A549 (cell line): ENCODE results near the gene TBCA. TPM values are rescaled to one million over a fixed set of nuclear protein-coding genes. Genes with fewer than 3 reads are reported as not detected.
"Not testable (repeated sequence)": the region's sequence is repeated elsewhere in the genome, so short reads cannot be mapped to it uniquely, and the experiment has no call there.

Experiments used
- ATAC-seq, 2 experiments: fragments of 200-7000 bp in 1 of 2; fragments of >200 bp in 1 of 2; cut with Nextera tagmentation in 1 of 2; cut with Tn5 transposase in 1 of 2; 3 replicates each; pipeline versions ENCODE4 v1.8.0 to v1.9.1; 2018 to 2020; ENCODE audit warnings: mild to moderate bottlenecking in 1 of 2, moderate library complexity in 1 of 2
- CTCF ChIA-PET: fragments of 300-600 bp; sonication (Branson Sonifier 250); formaldehyde crosslinking; extraction: SDS; loops from one replicate; lab custom pipeline; 2021; ENCODE audit warnings: antibody characterized with exemption, inconsistent platforms; lab: Yijun Ruan, JAX
- POLR2A ChIA-PET: fragments of 350-600 bp; formaldehyde crosslinking; extraction: SDS; loops from one replicate; lab custom pipeline; 2021; ENCODE audit warnings: antibody characterized with exemption, inconsistent platforms; lab: Yijun Ruan, JAX
- DNase-seq, 2 experiments: peaks; one replicate each; pipeline versions ENCODE4 v3.0.0 to v3.0.0-alpha.2; 2011 to 2016; ENCODE audit warnings: low read depth in 1 of 2, low spot score in 1 of 2
- FAIRE-seq: peaks from 2 replicates; lab custom pipeline; 2011; peaks lifted over from hg19 to GRCh38; lab: Jason Lieb, UNC
- H3K27ac ChIP-seq, 2 experiments: fragments of >200 bp; sonication (Bioruptor Twin); formaldehyde crosslinking; 3 replicates each; pipeline ENCODE4 v1.5.1; 2016 to 2017
- H3K4me1 ChIP-seq: fragments of >200 bp; sonication (Bioruptor Twin); formaldehyde crosslinking; 3 replicates; pipeline ENCODE4 v1.6.1; 2016
- H3K4me2 ChIP-seq: fragments of >200 bp; sonication (Bioruptor Twin); formaldehyde crosslinking; 3 replicates; pipeline ENCODE4 v1.6.1; 2016
- H3K4me3 ChIP-seq: fragments of >200 bp; sonication (Bioruptor Twin); formaldehyde crosslinking; 3 replicates; pipeline ENCODE4 v1.5.1; 2016
- H3K9me3 ChIP-seq: fragments of >200 bp; sonication (Bioruptor Twin); formaldehyde crosslinking; 3 replicates; pipeline ENCODE4 v1.6.1; 2016
- CBX2 ChIP-seq: fragments of 200-600 bp; sonication (generic); IDR thresholded peaks from 2 replicates; pipeline ENCODE4 v1.6.1; 2016; ENCODE audit warnings: low read depth, mild to moderate bottlenecking, borderline replicate concordance
- CHD2 ChIP-seq: fragments of 150-350 bp; IDR thresholded peaks from 2 replicates; pipeline ENCODE4 v1.6.1; 2014; ENCODE audit warnings: low read length; ENCODE audit not compliant: partially characterized antibody
- E2F6 ChIP-seq: IDR thresholded peaks from 2 replicates; pipeline ENCODE4 v1.6.1; 2012; ENCODE audit warnings: low read depth, borderline replicate concordance
- EHF ChIP-seq: fragments of 250-450 bp; sonication (Bioruptor Pico); IDR thresholded peaks from 2 replicates; pipeline ENCODE4 v1.5.0; 2020; ENCODE audit warnings: mild to moderate bottlenecking
- EHMT2 ChIP-seq: fragments of 200-600 bp; sonication (generic); IDR thresholded peaks from 2 replicates; pipeline ENCODE4 v1.6.1; 2016; ENCODE audit warnings: antibody characterized with exemption, low read depth, mild to moderate bottlenecking, moderate library complexity
- FOSB ChIP-seq: fragments of 250-450 bp; sonication (Bioruptor Pico); IDR thresholded peaks from 2 replicates; pipeline ENCODE4 v1.5.0; 2020; ENCODE audit warnings: mild to moderate bottlenecking, moderate library complexity
- FOSL2 ChIP-seq, 2 experiments: fragments of 450-650 bp in 1 of 2; fragments of >200 bp in 1 of 2; sonication (Bioruptor Twin) in 1 of 2; formaldehyde crosslinking; IDR thresholded peaks; 2 replicates each; pipeline versions ENCODE4 v1.5.0 to v1.6.1; 2016 to 2020; ENCODE audit warnings: mild to moderate bottlenecking in 1 of 2, moderate library complexity in 1 of 2
- FOXS1 ChIP-seq: fragments of 250-450 bp; sonication (Bioruptor Pico); IDR thresholded peaks from 2 replicates; pipeline ENCODE4 v1.5.0; 2020; ENCODE audit warnings: mild to moderate bottlenecking, moderate library complexity
- HDAC2 ChIP-seq: fragments of 200-600 bp; sonication (generic); IDR thresholded peaks from 2 replicates; pipeline ENCODE4 v1.6.1; 2016
- HEYL ChIP-seq: fragments of 250-450 bp; sonication (Bioruptor Pico); IDR thresholded peaks from 2 replicates; pipeline ENCODE4 v1.8.0; 2021; ENCODE audit warnings: mild to moderate bottlenecking, moderate library complexity
- HOXB13 ChIP-seq: fragments of 250-450 bp; sonication (Bioruptor Pico); IDR thresholded peaks from 2 replicates; pipeline ENCODE4 v1.5.0; 2020; ENCODE audit warnings: low read depth, mild to moderate bottlenecking, moderate library complexity
- HOXB5 ChIP-seq: fragments of 250-450 bp; sonication (Bioruptor Pico); IDR thresholded peaks from 2 replicates; pipeline ENCODE4 v1.5.0; 2020; ENCODE audit warnings: mild to moderate bottlenecking, moderate library complexity
- KDM1A ChIP-seq: fragments of 200-600 bp; sonication (generic); IDR thresholded peaks from 2 replicates; pipeline ENCODE4 v1.6.1; 2016; ENCODE audit warnings: low read depth, mild to moderate bottlenecking
- KDM5A ChIP-seq: fragments of 200-600 bp; sonication (generic); IDR thresholded peaks from 2 replicates; pipeline ENCODE4 v1.6.1; 2016; ENCODE audit warnings: antibody characterized with exemption, mild to moderate bottlenecking
- MAFK ChIP-seq: fragments of 450-650 bp; IDR thresholded peaks from 2 replicates; pipeline ENCODE4 v1.6.1; 2014; ENCODE audit not compliant: partially characterized antibody
- MYC ChIP-seq: IDR thresholded peaks from 2 replicates; pipeline ENCODE4 v1.6.1; 2012; ENCODE audit warnings: mild to moderate bottlenecking, inconsistent platforms, low read length, improper control_type of control experiment, borderline replicate concordance
- NFE2L2 ChIP-seq: fragments of 150-350 bp; conservative IDR thresholded peaks from 2 replicates; pipeline ENCODE4 v1.6.1; 2014; ENCODE audit warnings: low read length
- PBX3 ChIP-seq: IDR thresholded peaks from 2 replicates; pipeline ENCODE4 v1.6.1; 2012
- PHF8 ChIP-seq: fragments of 200-600 bp; sonication (generic); IDR thresholded peaks from 2 replicates; pipeline ENCODE4 v1.6.1; 2016; ENCODE audit warnings: low read depth, mild to moderate bottlenecking, antibody characterized with exemption, moderate library complexity, borderline replicate concordance
- RAD21 ChIP-seq, 2 experiments: fragments of >200 bp in 1 of 2; sonication (Bioruptor Twin) in 1 of 2; formaldehyde crosslinking in 1 of 2; IDR thresholded peaks in 1 of 2; conservative IDR thresholded peaks in 1 of 2; 2 replicates in 1 of 2; 3 replicates in 1 of 2; pipeline ENCODE4 v1.6.1; 2012 to 2018; ENCODE audit warnings: inconsistent platforms in 1 of 2
- RARB ChIP-seq: fragments of 250-450 bp; sonication (Bioruptor Pico); IDR thresholded peaks from 2 replicates; pipeline ENCODE4 v1.8.0; 2021; ENCODE audit warnings: mild to moderate bottlenecking, moderate library complexity
- RCOR1 ChIP-seq: fragments of 150-350 bp; IDR thresholded peaks from 2 replicates; pipeline ENCODE4 v1.6.1; 2014; ENCODE audit warnings: antibody characterized with exemption, low read length, low read depth
- RNF2 ChIP-seq: fragments of 200-600 bp; sonication (generic); IDR thresholded peaks from 2 replicates; pipeline ENCODE4 v1.6.1; 2016; ENCODE audit warnings: low read depth, mild to moderate bottlenecking, antibody characterized with exemption, moderate library complexity, borderline replicate concordance
- SMC3 ChIP-seq: fragments of >200 bp; sonication (Bioruptor Twin); formaldehyde crosslinking; IDR thresholded peaks from 3 replicates; pipeline ENCODE4 v1.6.1; 2018; ENCODE audit warnings: inconsistent platforms
- SREBF2 ChIP-seq: fragments of 450-650 bp; IDR thresholded peaks from 2 replicates; pipeline ENCODE4 v1.6.1; 2014; ENCODE audit warnings: mild to moderate bottlenecking, moderate library complexity
- TP53 ChIP-seq: fragments of 250-450 bp; sonication (Bioruptor Pico); IDR thresholded peaks from 2 replicates; pipeline ENCODE4 v1.5.0; 2021; ENCODE audit warnings: mild to moderate bottlenecking, moderate library complexity
- ZSCAN20 ChIP-seq: fragments of 250-450 bp; sonication (Bioruptor Pico); IDR thresholded peaks from 2 replicates; pipeline ENCODE4 v1.8.0; 2022; ENCODE audit warnings: mild to moderate bottlenecking, moderate library complexity
- WGBS: methylation state at CpG from one replicate; pipeline ENCODE4 v1.1.6; 2017; ENCODE audit errors: missing lambda C conversion rate; 5-methylcytosine and 5-hydroxymethylcytosine counted together
- polyA plus RNA-seq, 4 experiments: library from polyadenylated mRNA; depleted of rRNA in 3 of 4; stranded (reverse); fragments of >200 nt; fragmentation: RNase III in 1 of 4; extraction: RNeasy Plus Mini Kit Qiagen cat#74134 plus additional on column Dnase treatment in 1 of 4; gene quantifications; 2 replicates in 3 of 4; 3 replicates in 1 of 4; pipeline ENCODE4 v1.2.3, GENCODE V29; 2011 to 2017
- TF ChIP-seq, protein P1 (sequence below): fragments of 150-350 bp; IDR thresholded peaks from 2 replicates; pipeline ENCODE4 v1.6.1; 2014; ENCODE audit warnings: low read depth, mild to moderate bottlenecking, low read length
- TF ChIP-seq, protein P2 (sequence below): fragments of >200 bp; sonication (Bioruptor Twin); formaldehyde crosslinking; IDR thresholded peaks from 2 replicates; pipeline ENCODE4 v1.6.1; 2016
- TF ChIP-seq, protein P3 (sequence below): fragments of 450-650 bp; IDR thresholded peaks from 2 replicates; pipeline ENCODE4 v1.6.1; 2014; ENCODE audit warnings: antibody characterized with exemption
- TF ChIP-seq, protein P4 (sequence below): IDR thresholded peaks from 2 replicates; pipeline ENCODE4 v1.6.1; 2012

The TBCA gene
- polyA plus RNA-seq, 2 of the 4 experiments (the other 2 are of a cell fraction) = 373 to 484 TPM

DNA sequence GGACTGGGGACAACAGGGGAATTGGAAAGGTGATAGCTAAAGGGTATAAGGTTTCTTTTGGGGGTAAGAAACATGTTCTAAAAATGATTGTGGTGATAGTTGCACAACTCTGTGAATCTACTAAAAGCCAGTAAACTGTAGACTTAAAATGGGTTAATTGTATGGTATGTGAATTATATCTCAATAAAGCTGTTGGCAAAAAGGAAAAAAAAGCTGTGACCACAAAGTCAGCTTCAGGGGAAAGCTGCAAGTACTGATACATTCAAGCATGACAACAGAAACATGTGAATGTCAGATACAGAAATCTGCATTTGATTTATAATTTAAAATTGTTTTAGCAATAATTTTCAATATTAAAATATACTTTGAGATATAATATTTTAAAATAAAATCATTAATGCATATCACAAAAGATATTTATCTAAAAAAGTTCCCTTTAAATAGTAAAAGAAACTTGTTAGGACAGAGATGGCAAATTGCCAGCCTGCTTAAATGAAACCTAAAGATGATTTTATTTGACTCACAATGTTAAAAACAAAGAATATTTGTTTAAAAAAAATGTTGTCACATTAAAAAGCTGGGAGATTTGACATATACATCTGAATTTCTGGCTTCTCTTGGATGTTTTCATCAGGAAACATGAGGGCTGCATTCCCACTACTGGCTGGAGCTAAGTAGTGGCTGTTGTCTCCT, 66.0 kb downstream of the TBCA start (continued):
- no peak for TF ChIP-seq CHD2

DNA sequence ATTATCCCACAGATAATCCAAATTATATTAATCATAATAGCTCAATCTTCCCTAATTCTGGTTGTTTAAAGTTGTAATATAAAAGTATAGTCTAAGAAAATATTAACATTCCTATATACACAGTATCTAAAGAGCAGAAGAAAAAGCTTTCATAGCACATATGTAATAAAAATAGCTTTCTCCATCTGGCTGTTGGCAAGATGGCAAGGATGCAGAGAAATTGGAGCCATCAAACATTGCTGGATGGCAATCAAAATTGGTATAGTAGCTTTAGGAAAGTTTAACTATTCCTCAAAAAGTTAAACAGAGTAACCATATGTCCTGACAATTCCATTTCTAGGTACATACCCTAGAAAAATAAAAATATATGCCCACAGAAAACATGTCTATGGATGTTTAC, 66.8 kb downstream of the TBCA start:
- ChIA-PET POLR2A (no interaction called here), CTCF (no interaction called here)
- DNase-seq (no peak), FAIRE-seq (no peak), ATAC-seq (no peak)
- Histone ChIP-seq H3K4me1 (no peaks in the 10 kb centered on the region), H3K4me2 (no peak overlapping the region), H3K4me3 (no peak overlapping the region), H3K9me3 (no peaks in the 10 kb centered on the region), H3K27ac (no peak overlapping the region)
- TF ChIP-seq, protein P1, sequence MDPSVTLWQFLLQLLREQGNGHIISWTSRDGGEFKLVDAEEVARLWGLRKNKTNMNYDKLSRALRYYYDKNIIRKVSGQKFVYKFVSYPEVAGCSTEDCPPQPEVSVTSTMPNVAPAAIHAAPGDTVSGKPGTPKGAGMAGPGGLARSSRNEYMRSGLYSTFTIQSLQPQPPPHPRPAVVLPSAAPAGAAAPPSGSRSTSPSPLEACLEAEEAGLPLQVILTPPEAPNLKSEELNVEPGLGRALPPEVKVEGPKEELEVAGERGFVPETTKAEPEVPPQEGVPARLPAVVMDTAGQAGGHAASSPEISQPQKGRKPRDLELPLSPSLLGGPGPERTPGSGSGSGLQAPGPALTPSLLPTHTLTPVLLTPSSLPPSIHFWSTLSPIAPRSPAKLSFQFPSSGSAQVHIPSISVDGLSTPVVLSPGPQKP = no peak
- TF ChIP-seq, protein P2, sequence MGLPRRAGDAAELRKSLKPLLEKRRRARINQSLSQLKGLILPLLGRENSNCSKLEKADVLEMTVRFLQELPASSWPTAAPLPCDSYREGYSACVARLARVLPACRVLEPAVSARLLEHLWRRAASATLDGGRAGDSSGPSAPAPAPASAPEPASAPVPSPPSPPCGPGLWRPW = no peak
- TF ChIP-seq FOSL2 (IDR thresholded peaks at IDR 0.05) (no peak), FOSL2 (CRISPR knock-in tag; IDR thresholded peaks at IDR 0.05) (no peak), PBX3 (no peak), EHF (no peak), HOXB13 (CRISPR knock-in tag) (no peak), HDAC2 (no peak), MYC (no peak), EHMT2 (no peak), CHD2 (no peak), KDM1A (no peak), FOSB (CRISPR knock-in tag) (no peak), ZSCAN20 (CRISPR knock-in tag) (no peak), PHF8 (no peak), FOXS1 (CRISPR knock-in tag) (no peak)
- TF ChIP-seq, protein P3, sequence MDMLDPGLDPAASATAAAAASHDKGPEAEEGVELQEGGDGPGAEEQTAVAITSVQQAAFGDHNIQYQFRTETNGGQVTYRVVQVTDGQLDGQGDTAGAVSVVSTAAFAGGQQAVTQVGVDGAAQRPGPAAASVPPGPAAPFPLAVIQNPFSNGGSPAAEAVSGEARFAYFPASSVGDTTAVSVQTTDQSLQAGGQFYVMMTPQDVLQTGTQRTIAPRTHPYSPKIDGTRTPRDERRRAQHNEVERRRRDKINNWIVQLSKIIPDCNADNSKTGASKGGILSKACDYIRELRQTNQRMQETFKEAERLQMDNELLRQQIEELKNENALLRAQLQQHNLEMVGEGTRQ = no peak

GRCh38 chr5:77707791-77708190, 68.3 kb downstream of the TBCA start:
- H3K4me1 ChIP-seq = no peaks in the 10 kb centered on the region
- H3K27ac ChIP-seq = no peak overlapping the region
- TF ChIP-seq MAFK (no peak), RNF2 (no peak), SMC3 (no peak), CBX2 (no peak), KDM5A (no peak), PHF8 (no peak), TP53 (CRISPR knock-in tag) (no peak), HOXB5 (CRISPR knock-in tag) (no peak), SREBF2 (no peak), HOXB13 (CRISPR knock-in tag) (no peak), FOSB (CRISPR knock-in tag) (no peak), HEYL (no peak), NFE2L2 (no peak), RCOR1 (no peak), MYC (no peak), RARB (CRISPR knock-in tag) (no peak), RAD21 (conservative IDR thresholded peaks at IDR 0.05 in 1 of 2, IDR thresholded peaks at IDR 0.05 in 1 of 2) (no peak), E2F6 (no peak)
- TF ChIP-seq, protein P4, sequence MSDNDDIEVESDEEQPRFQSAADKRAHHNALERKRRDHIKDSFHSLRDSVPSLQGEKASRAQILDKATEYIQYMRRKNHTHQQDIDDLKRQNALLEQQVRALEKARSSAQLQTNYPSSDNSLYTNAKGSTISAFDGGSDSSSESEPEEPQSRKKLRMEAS = no peak
- no peak for FAIRE-seq
- ChIA-PET POLR2A (no interaction called here), CTCF (no interaction called here)
- no peak for ATAC-seq
- 91% methylated on average over 2 of the region's 2 CpGs for WGBS
- DNase-seq = no peak
- H3K4me2 ChIP-seq = no peak overlapping the region
- no peak overlapping the region for H3K4me3 ChIP-seq
- H3K9me3 ChIP-seq = no peaks in the 10 kb centered on the region

DNA sequence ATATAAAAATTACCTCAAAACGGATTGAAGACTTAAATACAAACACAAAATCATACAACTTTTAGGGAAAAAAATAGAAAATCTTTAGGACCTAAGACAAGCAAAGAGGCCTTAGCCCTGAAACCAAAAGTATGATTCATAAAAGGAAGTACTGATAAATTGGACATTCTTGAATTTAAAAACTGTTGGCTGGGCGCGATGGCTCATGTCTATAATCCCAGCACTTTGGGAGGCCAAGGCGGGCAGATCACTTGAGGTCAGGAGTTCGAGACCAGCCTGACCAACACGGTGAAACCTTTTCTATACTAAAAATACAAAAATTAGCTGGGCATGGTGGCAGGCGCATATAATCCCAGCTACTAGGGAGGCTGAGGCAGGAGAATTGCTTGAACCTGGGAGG, 76.6 kb downstream of the TBCA start:
- DNase-seq, FAIRE-seq, H3K27ac ChIP-seq, ATAC-seq, H3K9me3 ChIP-seq, H3K4me1 ChIP-seq, CTCF ChIA-PET, H3K4me3 ChIP-seq, H3K4me2 ChIP-seq, POLR2A ChIA-PET: not testable (repeated sequence)
- WGBS = 91% methylated on average over 7 of the region's 7 CpGs
